ENCODE data around the gene NAALADL2.

DNA sequence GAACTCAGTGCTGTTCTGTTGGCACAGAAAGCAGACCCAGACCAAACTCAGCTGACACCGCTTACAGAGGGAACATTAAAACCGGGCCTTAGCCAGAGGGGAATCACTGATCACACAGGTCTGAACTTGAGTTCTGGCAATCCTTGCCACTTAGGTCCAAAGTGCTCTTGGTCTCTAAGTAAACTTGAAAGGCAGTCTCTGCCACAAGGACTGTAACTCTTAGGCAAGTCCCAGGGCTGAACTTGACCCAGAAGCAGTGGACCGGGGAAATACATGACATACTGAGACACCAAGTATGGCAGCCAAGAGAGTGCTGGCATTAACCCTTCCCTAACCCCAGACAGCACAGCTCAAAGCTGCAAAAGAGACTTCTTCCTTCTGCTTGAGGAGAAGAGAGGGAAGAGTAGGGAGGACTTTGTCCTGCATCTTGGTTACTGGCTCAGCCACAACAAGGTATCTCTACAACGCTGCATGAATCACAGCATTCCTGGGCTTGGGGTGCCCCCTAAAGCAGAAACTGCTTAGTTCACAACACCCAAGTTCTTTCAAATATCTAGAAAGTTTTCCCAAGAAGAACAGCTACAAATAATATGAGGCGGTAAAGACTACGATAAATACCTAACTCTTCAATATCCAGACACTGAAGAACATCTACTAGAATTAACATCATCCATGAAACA is 32.5 kb downstream of the NAALADL2 start:
- TF ChIP-seq POLR2A (IDR thresholded peaks at IDR 0.05; ENCODE audit: low read length): no peak
- TF ChIP-seq GATA1 (IDR thresholded peaks at IDR 0.05; ENCODE audit: low read depth, low read length): no peak

Data from erythroblast (primary cell).